ENCODE measurements around the gene CGB5. TPM values are rescaled to one million over a fixed set of nuclear protein-coding genes. Genes with fewer than 3 reads are reported as not detected.

CGB5 gene
- total and polyA plus RNA-seq, 2 donors (not counting 3 experiments of a cell fraction or from before 2014, with no cell fraction given): not detected

DNA sequence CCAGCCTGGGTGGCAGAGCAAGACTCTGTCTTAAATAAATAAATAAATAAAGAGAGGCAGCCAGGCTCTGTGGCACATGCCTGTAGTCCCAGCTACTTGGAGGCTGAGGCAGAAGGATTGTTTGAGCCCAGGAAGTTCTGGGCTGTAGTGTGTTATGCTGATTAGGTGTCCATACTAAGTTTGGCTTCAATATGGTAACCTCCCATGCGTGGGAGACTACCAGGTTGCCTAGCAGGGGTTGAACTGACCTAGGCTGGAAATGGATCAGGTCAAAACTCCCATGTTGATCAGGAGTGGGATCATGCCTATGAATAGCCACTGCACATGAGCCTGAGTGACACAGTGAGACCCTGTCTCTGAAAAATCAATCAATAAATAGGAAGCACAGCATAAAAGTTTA is 37.6 kb downstream of the CGB5 start:
- no peaks in the 10 kb centered on the region for H3K36me3 ChIP-seq (ENCODE audit: control insufficient read depth in 2 of 2, extremely low read depth in 1 of 2, insufficient read depth in 2 of 2, low read length in 2 of 2)
- FAIRE-seq (no peak), DNase-seq (ENCODE audit: low read depth, low spot score) (no peak)
- H2AFZ ChIP-seq (ENCODE audit: low read depth, low read length): no peak overlapping the region
- H3K4me3 ChIP-seq (replicated peaks in 1 of 3; ENCODE audit: insufficient read depth in 1 of 3, low read depth in 1 of 3, low read length in 3 of 3): no peak overlapping the region
- no peaks in the 10 kb centered on the region for H4K20me1 ChIP-seq (replicated peaks; ENCODE audit: control insufficient read depth, extremely low read depth, insufficient read depth, low read length)
- H3K9me3 ChIP-seq (replicated peaks; ENCODE audit: control insufficient read depth, insufficient read depth, low read length): no peaks in the 10 kb centered on the region
- H3K9me1 ChIP-seq (replicated peaks; ENCODE audit: control insufficient read depth, extremely low read depth, insufficient read depth, low read length): no peaks in the 10 kb centered on the region
- H3K27me3 ChIP-seq (ENCODE audit: control insufficient read depth in 2 of 2, insufficient read depth in 2 of 2, low read length in 2 of 2): peaks cover 2 to 3% of the 10 kb centered on the region in 2 experiments
- TF ChIP-seq JUN (IDR thresholded peaks at IDR 0.05; ENCODE audit: borderline replicate concordance, insufficient read depth, insufficient read length, low read depth) (no peak), MYC (IDR thresholded peaks at IDR 0.05; ENCODE audit: low read depth, low read length) (no peak), GATA2 (IDR thresholded peaks at IDR 0.05; ENCODE audit: insufficient read depth, insufficient read length, low read depth, low read length) (no peak), FOS (IDR thresholded peaks at IDR 0.05; ENCODE audit: borderline replicate concordance, insufficient read depth, low read length) (no peak), POLR2A (IDR thresholded peaks at IDR 0.05; ENCODE audit: low read depth, low read length) (no peak)
- TF ChIP-seq, protein P1, sequence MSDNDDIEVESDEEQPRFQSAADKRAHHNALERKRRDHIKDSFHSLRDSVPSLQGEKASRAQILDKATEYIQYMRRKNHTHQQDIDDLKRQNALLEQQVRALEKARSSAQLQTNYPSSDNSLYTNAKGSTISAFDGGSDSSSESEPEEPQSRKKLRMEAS (IDR thresholded peaks at IDR 0.05; ENCODE audit: insufficient read depth, insufficient read length): no peak
- no peak overlapping the region for H3K27ac ChIP-seq (ENCODE audit: insufficient read depth, low read depth, low read length)
- peaks cover 10% of the 10 kb centered on the region for H3K79me2 ChIP-seq (ENCODE audit: control insufficient read depth, insufficient read depth, low read length)
- H3K9ac ChIP-seq (replicated peaks; ENCODE audit: extremely low read depth, insufficient read depth, low read length): no peak overlapping the region
- ChIA-PET CTCF (interaction anchor here (2.2 kb wide), 1 partner anchor 126 kb away, joined by 6 read pairs; no protein-coding TSS in a partner anchor), POLR2A (no interaction called here)
- no TSS peak for BruUV-seq (replicated peaks)
- H3K4me1 ChIP-seq (ENCODE audit: control insufficient read depth, extremely low read depth, insufficient read depth, low read length): peaks cover 3% of the 10 kb centered on the region
- intact Hi-C loops (cut with micrococcal nuclease) (no loop called here), dilution Hi-C loops (cut with MboI; ENCODE audit: extremely low pct_ligation_motif_present, low sequenced_read_pairs) (no loop called here)
- no peak overlapping the region for H3K4me2 ChIP-seq (ENCODE audit: insufficient read depth, low read length)

DNA sequence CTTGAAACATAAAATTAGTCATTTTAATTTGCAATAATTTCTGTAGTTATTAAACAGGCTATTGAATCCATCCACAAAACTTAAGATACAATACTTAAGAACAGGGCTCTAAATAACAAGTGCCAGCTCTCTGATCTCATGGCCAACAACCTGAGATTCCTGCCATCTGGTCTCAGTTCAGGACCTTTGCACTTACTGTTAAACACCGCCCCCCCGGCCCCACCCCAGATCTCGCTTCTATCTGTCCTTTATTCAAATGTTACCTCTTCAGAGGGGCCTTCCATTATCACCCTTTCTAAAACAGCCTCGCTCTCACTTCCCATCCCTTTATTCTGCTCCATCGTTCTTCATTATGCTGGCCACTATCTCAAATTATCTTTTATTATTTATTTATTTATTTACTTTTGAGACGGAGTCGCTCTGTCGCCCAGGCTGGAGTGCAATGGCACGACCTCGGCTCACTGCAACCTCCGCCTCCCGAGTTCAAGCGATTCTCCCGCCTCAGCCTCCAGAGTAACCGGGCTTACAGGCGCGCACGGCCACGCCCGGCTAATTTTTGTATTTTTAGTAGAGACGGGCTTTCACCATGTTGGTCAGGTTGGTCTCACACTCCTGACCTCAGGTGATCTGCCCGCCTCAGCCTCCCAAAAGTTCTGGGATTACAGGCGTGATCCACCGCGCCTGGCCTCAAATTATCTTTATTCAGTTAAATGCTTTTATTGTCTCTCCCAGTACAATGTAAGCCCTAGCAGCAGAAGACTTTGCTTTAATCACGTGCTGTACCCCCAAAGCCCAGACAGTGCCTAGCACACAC is 40.8 kb downstream of the CGB5 start:
- Histone ChIP-seq H4K20me1 (replicated peaks; ENCODE audit: control insufficient read depth, extremely low read depth, insufficient read depth, low read length) (peaks cover 2% of the 10 kb centered on the region), H3K79me2 (ENCODE audit: control insufficient read depth, insufficient read depth, low read length) (peaks cover 37% of the 10 kb centered on the region), H3K9me1 (replicated peaks; ENCODE audit: control insufficient read depth, extremely low read depth, insufficient read depth, low read length) (no peaks in the 10 kb centered on the region), H3K27me3 (ENCODE audit: control insufficient read depth in 2 of 2, insufficient read depth in 2 of 2, low read length in 2 of 2) (peaks cover 2 to 3% of the 10 kb centered on the region in 2 experiments), H3K27ac (ENCODE audit: insufficient read depth, low read depth, low read length) (peak overlapping the region; percentile 73), H3K4me2 (ENCODE audit: insufficient read depth, low read length) (peak overlapping the region; percentile 26), H3K9ac (replicated peaks; ENCODE audit: extremely low read depth, insufficient read depth, low read length) (peak overlapping the region; percentile 97), H3K9me3 (replicated peaks; ENCODE audit: control insufficient read depth, insufficient read depth, low read length) (no peaks in the 10 kb centered on the region), H2AFZ (ENCODE audit: low read depth, low read length) (peak overlapping the region; percentile 80), H3K4me3 (replicated peaks in 1 of 3; ENCODE audit: insufficient read depth in 1 of 3, low read depth in 1 of 3, low read length in 3 of 3) (peak overlapping the region in 2 of 3 experiments; percentile 18 to 25), H3K4me1 (ENCODE audit: control insufficient read depth, extremely low read depth, insufficient read depth, low read length) (peaks cover 14% of the 10 kb centered on the region), H3K36me3 (ENCODE audit: control insufficient read depth in 2 of 2, extremely low read depth in 1 of 2, insufficient read depth in 2 of 2, low read length in 2 of 2) (peaks cover 0 to 14% of the 10 kb centered on the region in 2 experiments)
- TSS peak; percentile 77 for BruUV-seq (replicated peaks)
- DNase-seq (ENCODE audit: low read depth, low spot score) (no peak), FAIRE-seq (peak; percentile 49)
- TF ChIP-seq FOS (IDR thresholded peaks at IDR 0.05; ENCODE audit: borderline replicate concordance, insufficient read depth, low read length): no peak
- TF ChIP-seq MYC (IDR thresholded peaks at IDR 0.05; ENCODE audit: low read depth, low read length): no peak
- no peak for TF ChIP-seq EZH2 (IDR thresholded peaks at IDR 0.05; ENCODE audit: borderline replicate concordance, low read depth, low read length, severe bottlenecking)
- TF ChIP-seq POLR2A (IDR thresholded peaks at IDR 0.05; ENCODE audit: low read depth, low read length): no peak
- TF ChIP-seq, protein P1 (IDR thresholded peaks at IDR 0.05; ENCODE audit: insufficient read depth, insufficient read length): no peak
- TF ChIP-seq JUN (IDR thresholded peaks at IDR 0.05; ENCODE audit: borderline replicate concordance, insufficient read depth, insufficient read length, low read depth): no peak
- TF ChIP-seq GATA2 (IDR thresholded peaks at IDR 0.05; ENCODE audit: insufficient read depth, insufficient read length, low read depth, low read length): no peak
- no peak for TF ChIP-seq POLR2AphosphoS5 (IDR thresholded peaks at IDR 0.05; ENCODE audit: insufficient read depth, low read depth, low read length)
- TF ChIP-seq, protein P2, sequence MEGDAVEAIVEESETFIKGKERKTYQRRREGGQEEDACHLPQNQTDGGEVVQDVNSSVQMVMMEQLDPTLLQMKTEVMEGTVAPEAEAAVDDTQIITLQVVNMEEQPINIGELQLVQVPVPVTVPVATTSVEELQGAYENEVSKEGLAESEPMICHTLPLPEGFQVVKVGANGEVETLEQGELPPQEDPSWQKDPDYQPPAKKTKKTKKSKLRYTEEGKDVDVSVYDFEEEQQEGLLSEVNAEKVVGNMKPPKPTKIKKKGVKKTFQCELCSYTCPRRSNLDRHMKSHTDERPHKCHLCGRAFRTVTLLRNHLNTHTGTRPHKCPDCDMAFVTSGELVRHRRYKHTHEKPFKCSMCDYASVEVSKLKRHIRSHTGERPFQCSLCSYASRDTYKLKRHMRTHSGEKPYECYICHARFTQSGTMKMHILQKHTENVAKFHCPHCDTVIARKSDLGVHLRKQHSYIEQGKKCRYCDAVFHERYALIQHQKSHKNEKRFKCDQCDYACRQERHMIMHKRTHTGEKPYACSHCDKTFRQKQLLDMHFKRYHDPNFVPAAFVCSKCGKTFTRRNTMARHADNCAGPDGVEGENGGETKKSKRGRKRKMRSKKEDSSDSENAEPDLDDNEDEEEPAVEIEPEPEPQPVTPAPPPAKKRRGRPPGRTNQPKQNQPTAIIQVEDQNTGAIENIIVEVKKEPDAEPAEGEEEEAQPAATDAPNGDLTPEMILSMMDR (IDR thresholded peaks at IDR 0.05; ENCODE audit: extremely low read depth in 1 of 2, insufficient read depth in 1 of 2, low read depth in 1 of 2, low read length in 2 of 2): no peak
- intact Hi-C loops (cut with micrococcal nuclease) (loop anchor here (1.0 to 5.0 kb wide), 2 partner anchors 43 to 91 kb away; partner anchors contain the start of genes GYS1 and RUVBL2), dilution Hi-C loops (cut with MboI; ENCODE audit: extremely low pct_ligation_motif_present, low sequenced_read_pairs) (no loop called here)
- ChIA-PET POLR2A (no interaction called here), CTCF (interaction anchor here (2.5 kb wide), 1 partner anchor 14 kb away, joined by 9 read pairs; no protein-coding TSS in a partner anchor)
